Ovary (tissue), 9 donors: Measurements from ENCODE around the gene RNF217. TPM values are rescaled to one million over a fixed set of nuclear protein-coding genes. Genes with fewer than 3 reads are reported as not detected.

Experiments
- DNase-seq, 5 donors: peaks; one replicate each; pipeline ENCODE4 v3.0.0-alpha.2; 2019 to 2020
- H3K27ac ChIP-seq, 2 donors: fragments of 200-600 bp; one replicate each; pipeline versions ENCODE4 v1.5.1 to v1.8.0; 2019 to 2022
- H3K27me3 ChIP-seq: fragments of 200-600 bp; one replicate; pipeline ENCODE4 v1.8.0; 2022
- H3K36me3 ChIP-seq: fragments of 200-600 bp; sonication (generic); one replicate; pipeline ENCODE4 v1.5.1; 2019
- H3K4me1 ChIP-seq: one replicate; pipeline ENCODE4 v1.8.1; 2013; ENCODE audit warnings: mild to moderate bottlenecking, moderate library complexity; ENCODE audit not compliant: insufficient read depth
- H3K4me3 ChIP-seq: fragments of 200-600 bp; sonication (generic); one replicate; pipeline ENCODE4 v1.5.1; 2017
- H3K9me3 ChIP-seq, 2 donors: fragments of 200-600 bp in 1 of 2; sonication (generic) in 1 of 2; one replicate each; pipeline versions ENCODE4 v1.5.1 to v1.8.1; 2013 to 2019; ENCODE audit warnings: mild to moderate bottlenecking in 1 of 2, moderate library complexity in 1 of 2
- EP300 ChIP-seq: sonication (generic); formaldehyde crosslinking; IDR thresholded peaks from one replicate; pipeline ENCODE4 v1.6.1; 2017; ENCODE audit warnings: antibody characterized with exemption
- POLR2A ChIP-seq: fragments of 450-650 bp; IDR thresholded peaks from one replicate; pipeline ENCODE4 v1.6.1; 2017; ENCODE audit warnings: antibody characterized with exemption, mild to moderate bottlenecking, moderate library complexity
- WGBS, 3 donors: extraction: QIAGEN DNeasy Blood & Tissue Kit in 1 of 3; methylation state at CpG; one replicate each; pipeline versions ENCODE4 v1.1.5 to v1.1.7; 2013 to 2017; 5-methylcytosine and 5-hydroxymethylcytosine counted together
- intact Hi-C, 4 donors: fragments of 100-400 bp; cut with DNase I; formaldehyde crosslinking; loops; one replicate each; pipeline versions ENCODE4 v1.11.0 to v1.15.1; 2022 to 2023
- polyA plus RNA-seq, 2 donors: library from polyadenylated mRNA; stranded (reverse); fragments of 200-250 nt in 1 of 2; fragments of 350-450 nt in 1 of 2; fragmentation: Illumina TruSeq in 1 of 2; extraction: RNeasy Lipid Tissue Mini Kit (QIAGEN cat#74804) in 1 of 2; gene quantifications; one replicate each; pipeline ENCODE4 v1.2.3, GENCODE V29; 2013 to 2014
- total RNA-seq, 7 donors: library from RNA; depleted of rRNA in 2 of 7; stranded (reverse); fragments of >200 nt in 2 of 7; fragmentation: NEBNext Ultra II Directional in 3 of 7; extraction: Animal tissue kit (Norgen Biotek cat#: 25700) in 3 of 7; gene quantifications; one replicate each; pipeline versions ENCODE4 v1.1.0 to v1.2.4, GENCODE V29; 2016 to 2023
- TF ChIP-seq, protein P1 (sequence below), 3 donors: fragments of 450-650 bp in 2 of 3; fragments of 200-600 bp in 1 of 3; IDR thresholded peaks; one replicate each; pipeline versions ENCODE4 v1.5.1 to v1.8.0; 2016 to 2022; ENCODE audit warnings: antibody characterized with exemption in 3 of 3, mild to moderate bottlenecking in 1 of 3
- donor health status: DM: no; HTN: no; CAD: no; lungs with moderate emphysema.
- donor health status: DM: no; HTN: no; CAD: no.
- donor health status: Bipolar disorder and iron deficiency.
- donor health status: DM: yes; HTN: yes; CAD: no.
- donor health status: DM: no; HTN: no; CAD: no.
- donor health status: DM: yes; HTN: yes; CAD: no.

RNF217 gene
- total and polyA plus RNA-seq, 9 donors: 5.8 to 40.4 (median 33.6) TPM

DNA sequence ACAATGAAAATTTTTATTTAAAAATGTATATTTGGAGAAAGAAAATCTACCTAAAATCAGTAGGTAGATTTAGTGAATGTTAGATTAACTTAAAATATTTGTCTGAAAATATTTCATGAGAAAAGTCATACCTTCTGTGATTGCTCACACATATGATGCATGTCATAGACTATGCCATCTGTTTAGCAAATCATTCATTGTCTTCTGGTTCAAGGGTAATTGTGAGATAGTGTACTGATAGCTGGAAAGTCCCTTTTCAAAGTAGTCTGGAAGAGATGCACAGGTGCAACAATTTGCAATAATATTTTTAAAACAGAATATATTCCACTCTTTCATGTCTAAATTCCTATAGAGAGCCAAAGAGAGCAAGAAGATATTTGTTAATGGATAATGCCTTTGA lies 21.0 kb upstream of the RNF217 start:
- H3K27ac ChIP-seq: no peak overlapping the region
- no peaks in the 10 kb centered on the region for H3K27me3 ChIP-seq
- H3K9me3 ChIP-seq: no peaks in the 10 kb centered on the region
- intact Hi-C loops: no loop called here
- H3K4me1 ChIP-seq: no peaks in the 10 kb centered on the region
- no peak overlapping the region for H3K4me3 ChIP-seq
- TF ChIP-seq, protein P1, sequence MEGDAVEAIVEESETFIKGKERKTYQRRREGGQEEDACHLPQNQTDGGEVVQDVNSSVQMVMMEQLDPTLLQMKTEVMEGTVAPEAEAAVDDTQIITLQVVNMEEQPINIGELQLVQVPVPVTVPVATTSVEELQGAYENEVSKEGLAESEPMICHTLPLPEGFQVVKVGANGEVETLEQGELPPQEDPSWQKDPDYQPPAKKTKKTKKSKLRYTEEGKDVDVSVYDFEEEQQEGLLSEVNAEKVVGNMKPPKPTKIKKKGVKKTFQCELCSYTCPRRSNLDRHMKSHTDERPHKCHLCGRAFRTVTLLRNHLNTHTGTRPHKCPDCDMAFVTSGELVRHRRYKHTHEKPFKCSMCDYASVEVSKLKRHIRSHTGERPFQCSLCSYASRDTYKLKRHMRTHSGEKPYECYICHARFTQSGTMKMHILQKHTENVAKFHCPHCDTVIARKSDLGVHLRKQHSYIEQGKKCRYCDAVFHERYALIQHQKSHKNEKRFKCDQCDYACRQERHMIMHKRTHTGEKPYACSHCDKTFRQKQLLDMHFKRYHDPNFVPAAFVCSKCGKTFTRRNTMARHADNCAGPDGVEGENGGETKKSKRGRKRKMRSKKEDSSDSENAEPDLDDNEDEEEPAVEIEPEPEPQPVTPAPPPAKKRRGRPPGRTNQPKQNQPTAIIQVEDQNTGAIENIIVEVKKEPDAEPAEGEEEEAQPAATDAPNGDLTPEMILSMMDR (IDR thresholded peaks at IDR 0.05): no peak
- TF ChIP-seq EP300 (no peak), POLR2A (no peak)
- no peak for DNase-seq
- no peaks in the 10 kb centered on the region for H3K36me3 ChIP-seq

GRCh38 chr6:124943658-124944057 lies 18.6 kb upstream of the RNF217 start:
- Histone ChIP-seq H3K4me3 (no peak overlapping the region), H3K9me3 (no peaks in the 10 kb centered on the region), H3K4me1 (no peaks in the 10 kb centered on the region), H3K36me3 (no peaks in the 10 kb centered on the region), H3K27ac (no peak overlapping the region), H3K27me3 (no peaks in the 10 kb centered on the region)
- TF ChIP-seq POLR2A: no peak
- no peak for TF ChIP-seq EP300
- TF ChIP-seq, protein P1 (IDR thresholded peaks at IDR 0.05): no peak
- 87 to 93% (median 91%) methylated on average over 1 of the region's 1 CpG for WGBS, 3 donors
- intact Hi-C loops: no loop called here
- no peak for DNase-seq

GRCh38 chr6:124947971-124948451 lies 14.2 kb upstream of the RNF217 start:
- no peak for DNase-seq
- H3K4me1 ChIP-seq: no peaks in the 10 kb centered on the region
- intact Hi-C loops: no loop called here

DNA sequence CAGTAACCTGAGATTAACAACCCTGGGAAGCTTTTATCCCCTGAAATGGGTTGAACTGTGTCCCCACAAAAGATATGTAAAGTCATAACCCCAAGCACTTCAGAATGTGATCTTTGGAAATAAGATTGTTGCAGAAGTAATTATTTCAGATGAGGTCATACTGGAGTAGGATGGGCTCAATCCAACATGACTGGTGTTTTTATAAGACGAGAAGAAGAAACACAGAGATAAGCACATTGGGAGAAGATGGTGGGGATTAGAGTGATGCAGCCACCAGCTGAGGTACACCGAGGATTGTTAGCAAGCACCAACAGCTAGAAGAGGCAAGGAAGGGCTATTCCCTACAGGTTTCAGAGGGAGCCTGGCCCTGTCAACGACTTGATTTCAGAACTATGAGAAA lies 12.5 kb upstream of the RNF217 start:
- 84 to 93% (median 85%) methylated on average over 3 of the region's 3 CpGs for WGBS, 3 donors
- no peaks in the 10 kb centered on the region for H3K9me3 ChIP-seq
- no peak for DNase-seq
- no peaks in the 10 kb centered on the region for H3K36me3 ChIP-seq
- no peaks in the 10 kb centered on the region for H3K4me1 ChIP-seq
- no peak overlapping the region for H3K4me3 ChIP-seq
- intact Hi-C loops: no loop called here
- no peaks in the 10 kb centered on the region for H3K27me3 ChIP-seq
- TF ChIP-seq, protein P1 (IDR thresholded peaks at IDR 0.05): no peak
- no peak for TF ChIP-seq POLR2A
- no peak for TF ChIP-seq EP300
- no peak overlapping the region for H3K27ac ChIP-seq

More at GRCh38 chr6:124947971-124948451, 14.2 kb upstream of the RNF217 start:
- no peaks in the 10 kb centered on the region for H3K36me3 ChIP-seq
- H3K9me3 ChIP-seq: no peaks in the 10 kb centered on the region
- H3K27ac ChIP-seq: no peak overlapping the region
- no peaks in the 10 kb centered on the region for H3K27me3 ChIP-seq
- TF ChIP-seq, protein P1 (IDR thresholded peaks at IDR 0.05): no peak
- TF ChIP-seq EP300: no peak
- TF ChIP-seq POLR2A: no peak
- H3K4me3 ChIP-seq: no peak overlapping the region
- 79 to 84% (median 81%) methylated on average over 2 of the region's 2 CpGs for WGBS, 3 donors

GRCh38 chr6:124953808-124954207 lies 8.4 kb upstream of the RNF217 start:
- TF ChIP-seq POLR2A (no peak), EP300 (no peak)
- TF ChIP-seq, protein P1 (IDR thresholded peaks at IDR 0.05): no peak
- 96 to 100% (median 98%) methylated on average over 1 of the region's 1 CpG for WGBS, 3 donors
- Histone ChIP-seq H3K4me1 (peaks cover 4% of the 10 kb centered on the region), H3K4me3 (no peak overlapping the region), H3K36me3 (no peaks in the 10 kb centered on the region), H3K27me3 (no peaks in the 10 kb centered on the region), H3K9me3 (no peaks in the 10 kb centered on the region), H3K27ac (no peak overlapping the region)
- DNase-seq: no peak
- intact Hi-C loops: no loop called here
